Measurements from ENCODE around the gene SELENOI. TPM values are rescaled to one million over a fixed set of nuclear protein-coding genes. Genes with fewer than 3 reads are reported as not detected.
"Not testable (repeated sequence)": the region's sequence is repeated elsewhere in the genome, so short reads cannot be mapped to it uniquely, and the experiment has no call there.

SELENOI gene
- total RNA-seq, 2 experiments from 2014 or later = 31.9 to 34.2 TPM

GRCh38 chr2:26330114-26330549, 15.8 kb upstream of the SELENOI start:
- no peaks in the 10 kb centered on the region for H3K27me3 Mint-ChIP-seq
- no peaks in the 10 kb centered on the region for H3K36me3 Mint-ChIP-seq
- peak overlapping the region; percentile 10 for H3K4me3 Mint-ChIP-seq
- no peaks in the 10 kb centered on the region for H3K9me3 Mint-ChIP-seq
- ChIA-PET POLR2A (interaction anchor here (1.6 kb wide), 1 partner anchor 85 kb away, joined by 3 read pairs; the partner anchor contains the start of genes HADHA and HADHB), CTCF (interaction anchor here (0.5 to 2.1 kb wide), 12 partner anchors 12 to 731 kb away, joined by 3 to 15 read pairs (median 4); partner anchors contain the start of genes HADHA and HADHB)
- intact Hi-C loops (cut with micrococcal nuclease) = loop anchor here (2.0 to 10.0 kb wide), 5 partner anchors 85 to 379 kb away; partner anchors contain the start of genes HADHA and HADHB
- no peak overlapping the region for H3K27ac Mint-ChIP-seq
- H3K4me1 Mint-ChIP-seq (ENCODE audit: low read depth) = peaks cover 12% of the 10 kb centered on the region
- DNase-seq = peak; percentile 92

- H3K4me1 Mint-ChIP-seq (ENCODE audit: low read depth) = peaks cover 12% of the 10 kb centered on the region
Observed at GRCh38 chr2:26330604-26331003, 15.3 kb upstream of the SELENOI start.

GRCh38 chr2:26331321-26331720, 14.6 kb upstream of the SELENOI start:
- ChIA-PET CTCF (interaction anchor here (1.4 to 1.9 kb wide), 3 partner anchors 13 to 32 kb away, joined by 4 to 9 read pairs (median 5); no protein-coding TSS in a partner anchor), POLR2A (interaction anchor here (0.7 to 1.1 kb wide), 2 partner anchors 16 to 72 kb away, joined by 4 read pairs; partner anchors contain the start of gene ADGRF3)
- not testable (repeated sequence) for H3K4me3 Mint-ChIP-seq, H3K9me3 Mint-ChIP-seq, DNase-seq, H3K27ac Mint-ChIP-seq, H3K27me3 Mint-ChIP-seq, H3K36me3 Mint-ChIP-seq
- H3K4me1 Mint-ChIP-seq (ENCODE audit: low read depth) = peaks cover 11% of the 10 kb centered on the region
- intact Hi-C loops (cut with micrococcal nuclease) = loop anchor here (2.0 to 10.0 kb wide), 5 partner anchors 87 to 381 kb away; partner anchors contain the start of genes HADHA and HADHB

More at GRCh38 chr2:26330604-26331003, 15.3 kb upstream of the SELENOI start:
- H3K4me3 Mint-ChIP-seq = no peak overlapping the region
- intact Hi-C loops (cut with micrococcal nuclease) = loop anchor here (2.0 to 10.0 kb wide), 5 partner anchors 86 to 380 kb away; partner anchors contain the start of genes HADHA and HADHB
- ChIA-PET POLR2A (interaction anchor here (1.6 kb wide), 1 partner anchor 86 kb away, joined by 3 read pairs; the partner anchor contains the start of genes HADHA and HADHB), CTCF (interaction anchor here (0.5 to 2.1 kb wide), 12 partner anchors 13 to 732 kb away, joined by 3 to 15 read pairs (median 4); partner anchors contain the start of genes HADHA and HADHB)
- DNase-seq = no peak
- no peak overlapping the region for H3K27ac Mint-ChIP-seq
- no peaks in the 10 kb centered on the region for H3K36me3 Mint-ChIP-seq
- no peaks in the 10 kb centered on the region for H3K27me3 Mint-ChIP-seq
- no peaks in the 10 kb centered on the region for H3K9me3 Mint-ChIP-seq

- no peak for DNase-seq
- Mint-ChIP-seq H3K27ac (no peak overlapping the region), H3K27me3 (no peaks in the 10 kb centered on the region), H3K36me3 (no peaks in the 10 kb centered on the region), H3K4me1 (ENCODE audit: low read depth) (peaks cover 18% of the 10 kb centered on the region), H3K9me3 (no peaks in the 10 kb centered on the region), H3K4me3 (no peak overlapping the region)
- ChIA-PET CTCF (no interaction called here), POLR2A (no interaction called here)
- intact Hi-C loops (cut with micrococcal nuclease) = loop anchor here (5.0 to 10.0 kb wide), 3 partner anchors 134 to 248 kb away; no protein-coding TSS in a partner anchor
Observed at GRCh38 chr2:26333293-26333692, 12.7 kb upstream of the SELENOI start.

- Mint-ChIP-seq H3K9me3 (no peaks in the 10 kb centered on the region), H3K36me3 (no peaks in the 10 kb centered on the region), H3K4me1 (ENCODE audit: low read depth) (peaks cover 11% of the 10 kb centered on the region), H3K27me3 (no peaks in the 10 kb centered on the region), H3K4me3 (no peak overlapping the region), H3K27ac (no peak overlapping the region)
- intact Hi-C loops (cut with micrococcal nuclease) = loop anchor here (10.0 kb wide), 2 partner anchors 150 to 250 kb away; no protein-coding TSS in a partner anchor
- ChIA-PET POLR2A (no interaction called here), CTCF (no interaction called here)
- DNase-seq = no peak
Observed at GRCh38 chr2:26335231-26335630, 10.7 kb upstream of the SELENOI start.

GRCh38 chr2:26336719-26337118, 9.2 kb upstream of the SELENOI start:
- CTCF ChIA-PET = interaction anchor here (1.5 kb wide), 1 partner anchor 9 kb away, joined by 6 read pairs; the partner anchor contains the start of genes ADGRF3 and SELENOI
- intact Hi-C loops (cut with micrococcal nuclease) = loop anchor here (10.0 kb wide), 2 partner anchors 152 to 252 kb away; no protein-coding TSS in a partner anchor
- H3K9me3 Mint-ChIP-seq = no peaks in the 10 kb centered on the region
- no peaks in the 10 kb centered on the region for H3K36me3 Mint-ChIP-seq
- no peak overlapping the region for H3K27ac Mint-ChIP-seq
- H3K27me3 Mint-ChIP-seq = no peaks in the 10 kb centered on the region
- no peak for DNase-seq
- peaks cover 9% of the 10 kb centered on the region for H3K4me1 Mint-ChIP-seq (ENCODE audit: low read depth)
- H3K4me3 Mint-ChIP-seq = no peak overlapping the region
- POLR2A ChIA-PET = interaction anchor here (1.2 kb wide), 1 partner anchor 10 kb away, joined by 3 read pairs; the partner anchor contains the start of gene ADGRF3

GRCh38 chr2:26337298-26337697, 8.6 kb upstream of the SELENOI start:
- POLR2A ChIA-PET = interaction anchor here (1.2 kb wide), 1 partner anchor 9 kb away, joined by 3 read pairs; the partner anchor contains the start of gene ADGRF3
- no peak for DNase-seq
- Mint-ChIP-seq H3K27me3 (no peaks in the 10 kb centered on the region), H3K4me3 (no peak overlapping the region), H3K27ac (no peak overlapping the region), H3K4me1 (ENCODE audit: low read depth) (peaks cover 9% of the 10 kb centered on the region), H3K9me3 (no peaks in the 10 kb centered on the region), H3K36me3 (no peaks in the 10 kb centered on the region)
- intact Hi-C loops (cut with micrococcal nuclease) = loop anchor here (10.0 kb wide), 2 partner anchors 152 to 252 kb away; no protein-coding TSS in a partner anchor
- CTCF ChIA-PET = interaction anchor here (0.5 to 1.5 kb wide), 3 partner anchors 9 to 1634 kb away, joined by 3 to 6 read pairs (median 5); partner anchors contain the start of genes ADGRF3 and SELENOI

GRCh38 chr2:26340831-26341230, 5.1 kb upstream of the SELENOI start:
- H3K4me3 Mint-ChIP-seq = no peak overlapping the region
- ChIA-PET CTCF (no interaction called here), POLR2A (no interaction called here)
- H3K4me1 Mint-ChIP-seq (ENCODE audit: low read depth) = peaks cover 21% of the 10 kb centered on the region
- no peak overlapping the region for H3K27ac Mint-ChIP-seq
- intact Hi-C loops (cut with micrococcal nuclease) = no loop called here
- no peak for DNase-seq
- H3K27me3 Mint-ChIP-seq = no peaks in the 10 kb centered on the region
- no peaks in the 10 kb centered on the region for H3K36me3 Mint-ChIP-seq
- H3K9me3 Mint-ChIP-seq = no peaks in the 10 kb centered on the region

GRCh38 chr2:26344581-26345282, 1.2 kb upstream of the SELENOI start:
- DNase-seq = peak; percentile 46
- peak overlapping the region; percentile 94 for H3K27ac Mint-ChIP-seq
- intact Hi-C loops (cut with micrococcal nuclease) = loop anchor here (2.0 to 5.0 kb wide), 2 partner anchors 100 to 1302 kb away; partner anchors contain the start of genes EFR3B, HADHA and HADHB
- ChIA-PET POLR2A (interaction anchor here (0.6 to 3.7 kb wide), 4 partner anchors 9 to 160 kb away, joined by 3 to 34 read pairs (median 8); partner anchors contain the start of genes HADHA and HADHB), CTCF (interaction anchor here (0.8 to 1.5 kb wide), 4 partner anchors 14 to 160 kb away, joined by 3 to 8 read pairs (median 6); partner anchors contain the start of genes HADHA and HADHB)
- H3K36me3 Mint-ChIP-seq = peaks cover 14% of the 10 kb centered on the region
- peak overlapping the region; percentile 93 for H3K4me3 Mint-ChIP-seq
- peaks cover 31% of the 10 kb centered on the region for H3K4me1 Mint-ChIP-seq (ENCODE audit: low read depth)
- H3K9me3 Mint-ChIP-seq = no peaks in the 10 kb centered on the region
- H3K27me3 Mint-ChIP-seq = no peaks in the 10 kb centered on the region

GRCh38 chr2:26345283-26345544, 729 bp upstream of the SELENOI start:
- POLR2A ChIA-PET = interaction anchor here (0.7 to 3.7 kb wide), 6 partner anchors 8 to 108 kb away, joined by 3 to 34 read pairs (median 4); partner anchors contain the start of genes HADHA and HADHB
- Mint-ChIP-seq H3K4me3 (peak overlapping the region; percentile 93), H3K27ac (peak overlapping the region; percentile 94), H3K9me3 (no peaks in the 10 kb centered on the region), H3K4me1 (ENCODE audit: low read depth) (peaks cover 31% of the 10 kb centered on the region), H3K27me3 (no peaks in the 10 kb centered on the region), H3K36me3 (peaks cover 14% of the 10 kb centered on the region)
- DNase-seq = no peak
- CTCF ChIA-PET = interaction anchor here (0.9 to 1.5 kb wide), 4 partner anchors 8 to 161 kb away, joined by 3 to 8 read pairs (median 6); no protein-coding TSS in a partner anchor
- intact Hi-C loops (cut with micrococcal nuclease) = loop anchor here (2.0 to 5.0 kb wide), 2 partner anchors 100 to 1303 kb away; partner anchors contain the start of genes EFR3B, HADHA and HADHB

GRCh38 chr2:26346454-26347053, 611 bp downstream of the SELENOI start, which contains the start of gene ADGRF3:
Gene ADGRF3, minus strand, starts transcription at chr2:26346789. Its CDS starts 555 bp downstream, at chr2:26346234.
- Mint-ChIP-seq H3K36me3 (peaks cover 14% of the 10 kb centered on the region), H3K9me3 (no peaks in the 10 kb centered on the region), H3K27ac (peak within 1 kb of the TSS; percentile 94), H3K4me3 (peak within 1 kb of the TSS; percentile 93), H3K27me3 (no peaks in the 10 kb centered on the region), H3K4me1 (ENCODE audit: low read depth) (peaks cover 36% of the 10 kb centered on the region)
- peak; percentile 81 for DNase-seq
- intact Hi-C loops (cut with micrococcal nuclease) = loop anchor here (2.0 to 5.0 kb wide), 2 partner anchors 14 to 1304 kb away; partner anchors contain the start of gene EFR3B
- ChIA-PET POLR2A (interaction anchor here (0.8 to 3.7 kb wide), 7 partner anchors 9 to 313 kb away, joined by 3 to 34 read pairs (median 4); partner anchors contain the start of genes HADHA, HADHB and RAB10), CTCF (interaction anchor here (1.3 to 1.4 kb wide), 2 partner anchors 9 to 102 kb away, joined by 6 to 7 read pairs; partner anchors contain the start of genes HADHA and HADHB)
